Vagina (tissue), 2 donors: Measurements from ENCODE around the gene CAMSAP2. TPM values are rescaled to one million over a fixed set of nuclear protein-coding genes. Genes with fewer than 3 reads are reported as not detected.
"Not testable (repeated sequence)": the region's sequence is repeated elsewhere in the genome, so short reads cannot be mapped to it uniquely, and the experiment has no call there.

Source experiments
- DNase-seq, 2 donors: peaks; one replicate each; pipeline ENCODE4 v3.0.0-alpha.2; 2017; ENCODE audit errors: extremely low spot score in 2 of 2
- H3K27ac ChIP-seq: fragments of 200-600 bp; sonication (generic); one replicate; pipeline ENCODE4 v1.5.1; 2019
- H3K27me3 ChIP-seq: fragments of 200-600 bp; sonication (generic); one replicate; pipeline ENCODE4 v1.5.1; 2019
- H3K36me3 ChIP-seq, 2 donors: fragments of 200-600 bp; sonication (generic); one replicate each; pipeline ENCODE4 v1.5.1; 2017 to 2019
- H3K4me1 ChIP-seq: fragments of 200-600 bp; sonication (generic); one replicate; pipeline ENCODE4 v1.5.1; 2019
- H3K4me3 ChIP-seq, 2 donors: fragments of 200-600 bp; sonication (generic); 1 replicate in 1 of 2; 2 replicates in 1 of 2; pipeline ENCODE4 v1.5.1; 2016 to 2019
- H3K9me3 ChIP-seq: fragments of 200-600 bp; sonication (generic); one replicate; pipeline ENCODE4 v1.5.1; 2019
- CTCF ChIP-seq, 3 experiments: fragments of 450-650 bp in 2 of 3; fragments of 200-600 bp in 1 of 3; sonication (generic) in 1 of 3; IDR thresholded peaks; one replicate each; pipeline ENCODE4 v1.5.1; 2017 to 2019; ENCODE audit warnings: antibody characterized with exemption in 3 of 3, mild to moderate bottlenecking in 2 of 3, moderate library complexity in 2 of 3
- POLR2A ChIP-seq, 2 donors: fragments of 450-650 bp; IDR thresholded peaks; one replicate each; pipeline ENCODE4 v1.6.1; 2017; ENCODE audit warnings: antibody characterized with exemption in 2 of 2, mild to moderate bottlenecking in 2 of 2, moderate library complexity in 2 of 2
- POLR2AphosphoS5 ChIP-seq, 2 donors: sonication (generic); formaldehyde crosslinking; IDR thresholded peaks; one replicate each; pipeline ENCODE4 v1.9.0; 2017; ENCODE audit warnings: antibody characterized with exemption in 2 of 2, mild to moderate bottlenecking in 2 of 2, low read depth in 1 of 2; ENCODE audit not compliant: insufficient read depth in 1 of 2
- intact Hi-C: fragments of 100-400 bp; cut with DNase I; formaldehyde crosslinking; loops from one replicate; pipeline ENCODE4 v1.15.1; 2023
- total RNA-seq: library from RNA; depleted of rRNA; stranded (reverse); fragments of >200 nt; gene quantifications from one replicate; pipeline ENCODE4 v1.2.3, GENCODE V29; 2016

CAMSAP2 gene
- total RNA-seq, 1 donor from 2014 or later, result 30.0 TPM

DNA sequence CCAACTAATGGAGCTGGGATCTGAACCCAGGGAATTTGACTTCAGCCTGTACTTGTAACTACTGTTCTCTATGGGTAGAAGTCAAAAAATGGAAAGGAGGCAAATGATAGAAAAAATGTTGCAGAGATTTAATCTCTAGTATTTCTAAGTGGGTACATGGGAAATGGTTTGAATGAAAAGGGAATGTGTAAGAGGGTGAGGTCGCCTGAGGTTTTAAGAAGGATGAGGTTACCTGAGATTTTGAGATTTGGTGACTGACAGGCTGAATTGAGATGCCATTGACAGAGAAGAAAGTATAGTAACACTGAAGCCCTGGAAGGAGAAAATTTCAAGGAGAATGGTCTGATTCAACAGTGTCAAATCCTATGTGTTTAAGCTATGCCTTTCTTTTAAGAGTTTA lies 5.5 kb downstream of the CAMSAP2 start:
- Histone ChIP-seq H3K36me3 (no peaks in the 10 kb centered on the region), H3K27ac (no peak overlapping the region), H3K27me3 (no peaks in the 10 kb centered on the region), H3K4me3 (no peak overlapping the region), H3K9me3 (no peaks in the 10 kb centered on the region), H3K4me1 (peaks cover 48% of the 10 kb centered on the region)
- DNase-seq, result no peak
- TF ChIP-seq POLR2A (IDR thresholded peaks at IDR 0.05) (no peak), CTCF (IDR thresholded peaks at IDR 0.05) (no peak), POLR2AphosphoS5 (IDR thresholded peaks at IDR 0.05; ENCODE audit: insufficient read depth in 1 of 2, low read depth in 1 of 2) (no peak)
- intact Hi-C loops, result no loop called here

- Histone ChIP-seq H3K36me3 (no peaks in the 10 kb centered on the region), H3K4me1 (peaks cover 15% of the 10 kb centered on the region), H3K9me3 (no peaks in the 10 kb centered on the region), H3K27ac (no peak overlapping the region), H3K27me3 (no peaks in the 10 kb centered on the region), H3K4me3 (no peak overlapping the region)
- no peak for TF ChIP-seq POLR2AphosphoS5 (IDR thresholded peaks at IDR 0.05; ENCODE audit: insufficient read depth in 1 of 2, low read depth in 1 of 2)
- no peak for TF ChIP-seq POLR2A (IDR thresholded peaks at IDR 0.05)
- no peak for TF ChIP-seq CTCF (IDR thresholded peaks at IDR 0.05)
- DNase-seq, result no peak
- intact Hi-C loops, result no loop called here
Observed at GRCh38 chr1:200749090-200749489, 10.4 kb downstream of the CAMSAP2 start.

DNA sequence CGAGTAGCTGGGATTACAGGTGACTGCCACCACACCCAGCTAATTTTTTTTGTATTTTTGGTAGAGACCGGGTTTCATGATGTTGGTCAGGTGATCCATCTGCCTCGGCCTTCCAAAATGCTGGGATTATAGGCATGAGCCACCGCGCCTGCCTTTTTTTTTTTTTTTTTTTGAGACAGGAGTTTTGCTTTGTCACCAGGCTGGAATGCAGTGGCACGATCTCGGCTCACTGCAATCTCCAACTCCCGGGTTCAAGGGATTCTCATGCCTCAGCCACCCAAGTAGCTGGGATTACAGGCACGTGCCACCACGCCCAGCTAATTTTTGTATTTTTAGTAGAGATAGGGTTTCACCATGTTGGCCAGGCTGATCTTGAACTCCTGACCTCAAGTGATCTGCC lies 12.1 kb downstream of the CAMSAP2 start:
- H3K4me3 ChIP-seq, DNase-seq, H3K27me3 ChIP-seq, intact Hi-C loops, H3K36me3 ChIP-seq, H3K27ac ChIP-seq, H3K9me3 ChIP-seq: not testable (repeated sequence)
- H3K4me1 ChIP-seq, result peaks cover 13% of the 10 kb centered on the region

DNA sequence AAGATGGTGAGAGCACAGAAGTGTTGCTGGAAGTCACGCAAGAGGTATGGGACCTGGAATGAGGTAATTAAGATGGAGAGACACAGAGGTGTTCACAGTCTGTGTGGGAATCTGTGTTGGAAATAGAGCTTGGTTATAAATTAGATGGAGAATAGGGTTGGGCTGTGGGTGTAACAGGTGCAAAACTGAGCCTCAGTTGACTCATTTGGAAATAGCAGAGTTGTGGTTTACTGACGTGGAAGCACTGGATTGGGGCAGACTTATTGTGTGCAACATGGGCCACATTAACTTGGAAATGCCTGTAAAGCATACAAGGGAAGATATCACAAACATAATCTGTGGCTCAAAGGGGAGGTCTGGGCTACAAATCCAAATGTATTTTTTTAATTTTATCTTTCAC lies 13.0 kb downstream of the CAMSAP2 start:
- Histone ChIP-seq H3K4me3 (no peak overlapping the region), H3K27me3 (no peaks in the 10 kb centered on the region), H3K4me1 (peaks cover 19% of the 10 kb centered on the region), H3K27ac (no peak overlapping the region), H3K36me3 (no peaks in the 10 kb centered on the region), H3K9me3 (no peaks in the 10 kb centered on the region)
- intact Hi-C loops, result no loop called here
- TF ChIP-seq POLR2AphosphoS5 (IDR thresholded peaks at IDR 0.05; ENCODE audit: insufficient read depth in 1 of 2, low read depth in 1 of 2) (no peak), POLR2A (IDR thresholded peaks at IDR 0.05) (no peak), CTCF (IDR thresholded peaks at IDR 0.05) (no peak)
- no peak for DNase-seq

GRCh38 chr1:200753650-200754198 lies 15.0 kb downstream of the CAMSAP2 start:
- H3K4me3 ChIP-seq, result no peak overlapping the region
- H3K4me1 ChIP-seq, result peaks cover 23% of the 10 kb centered on the region
- DNase-seq, result no peak
- H3K27me3 ChIP-seq, result no peaks in the 10 kb centered on the region
- no peaks in the 10 kb centered on the region for H3K9me3 ChIP-seq
- H3K27ac ChIP-seq, result no peak overlapping the region
- H3K36me3 ChIP-seq, result no peaks in the 10 kb centered on the region
- TF ChIP-seq CTCF (IDR thresholded peaks at IDR 0.05), result no peak
- no peak for TF ChIP-seq POLR2AphosphoS5 (IDR thresholded peaks at IDR 0.05; ENCODE audit: insufficient read depth in 1 of 2, low read depth in 1 of 2)
- intact Hi-C loops, result no loop called here
